Measurements from ENCODE around the gene STARD3.
A peak's percentile ranks its signal among the peaks of the same experiment; 100 is the strongest.

STARD3 gene

DNA sequence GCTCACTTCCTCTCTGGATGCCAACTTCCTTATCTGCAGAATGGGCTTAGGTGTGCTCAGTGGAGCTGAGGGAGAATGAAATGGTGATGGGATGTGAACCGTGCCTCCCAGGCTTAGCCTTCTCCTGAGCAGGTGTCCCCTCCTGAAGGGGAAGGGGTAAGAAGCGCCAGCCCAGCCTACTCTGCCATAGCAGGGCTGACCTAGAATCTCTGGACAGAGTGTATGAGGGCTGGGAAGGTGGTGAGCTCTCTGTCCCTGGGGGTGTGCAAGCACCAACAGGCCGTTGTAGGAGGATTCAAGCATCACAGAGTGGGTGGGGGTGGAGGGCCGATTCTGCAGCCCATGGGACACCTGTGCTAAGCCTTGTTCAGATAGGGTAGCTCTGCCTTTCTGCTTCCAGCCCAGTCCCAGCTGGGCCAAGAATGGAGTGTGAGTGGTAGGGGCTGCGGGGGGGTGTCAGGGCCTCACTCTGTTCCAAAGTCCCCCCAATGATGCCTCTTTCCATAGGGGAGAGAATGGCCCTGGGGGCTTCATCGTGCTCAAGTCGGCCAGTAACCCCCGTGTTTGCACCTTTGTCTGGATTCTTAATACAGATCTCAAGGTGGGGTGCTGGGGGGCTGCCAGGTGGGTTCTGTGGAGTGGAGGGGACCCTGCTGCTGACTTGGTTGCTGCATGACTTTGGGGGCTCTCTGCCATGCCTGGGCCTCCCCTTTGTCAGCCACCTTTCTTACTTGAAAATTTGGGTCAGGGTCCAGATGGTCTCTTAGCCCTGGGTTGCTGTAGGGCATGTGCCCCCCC is 25.0 kb downstream of the STARD3 start:
- no peak for DNase-seq

DNA sequence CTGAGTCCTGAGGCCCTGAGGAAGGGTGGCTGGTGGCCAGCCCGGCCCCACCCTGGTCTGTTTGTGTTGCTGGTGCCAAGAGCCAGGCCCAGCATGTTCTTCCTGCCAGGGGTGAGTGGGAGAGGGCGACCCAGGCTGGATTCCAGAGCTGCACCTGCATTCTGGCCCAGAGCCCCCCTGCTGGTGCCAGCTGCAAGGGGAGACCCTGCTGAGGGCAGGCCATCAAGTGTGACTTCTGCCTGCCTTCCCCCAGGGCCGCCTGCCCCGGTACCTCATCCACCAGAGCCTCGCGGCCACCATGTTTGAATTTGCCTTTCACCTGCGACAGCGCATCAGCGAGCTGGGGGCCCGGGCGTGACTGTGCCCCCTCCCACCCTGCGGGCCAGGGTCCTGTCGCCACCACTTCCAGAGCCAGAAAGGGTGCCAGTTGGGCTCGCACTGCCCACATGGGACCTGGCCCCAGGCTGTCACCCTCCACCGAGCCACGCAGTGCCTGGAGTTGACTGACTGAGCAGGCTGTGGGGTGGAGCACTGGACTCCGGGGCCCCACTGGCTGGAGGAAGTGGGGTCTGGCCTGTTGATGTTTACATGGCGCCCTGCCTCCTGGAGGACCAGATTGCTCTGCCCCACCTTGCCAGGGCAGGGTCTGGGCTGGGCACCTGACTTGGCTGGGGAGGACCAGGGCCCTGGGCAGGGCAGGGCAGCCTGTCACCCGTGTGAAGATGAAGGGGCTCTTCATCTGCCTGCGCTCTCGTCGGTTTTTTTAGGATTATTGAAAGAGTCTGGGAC is 25.8 kb downstream of the STARD3 start:
- DNase-seq, result no peak

DNA sequence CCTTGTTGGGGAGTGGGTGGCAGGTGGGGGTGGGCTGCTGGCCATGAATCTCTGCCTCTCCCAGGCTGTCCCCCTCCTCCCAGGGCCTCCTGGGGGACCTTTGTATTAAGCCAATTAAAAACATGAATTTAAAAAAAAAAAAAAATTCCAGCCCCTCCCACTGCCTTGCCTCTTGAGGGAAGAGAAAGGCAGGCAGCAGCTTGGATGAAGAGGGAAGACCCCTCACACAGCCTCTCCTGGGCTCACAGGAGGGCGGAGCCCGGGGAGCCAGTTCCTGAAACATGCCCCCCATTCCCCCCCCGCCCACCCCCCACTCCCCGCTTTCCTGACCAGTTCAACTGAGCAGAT is 26.4 kb downstream of the STARD3 start:
- DNase-seq, result no peak

DNA sequence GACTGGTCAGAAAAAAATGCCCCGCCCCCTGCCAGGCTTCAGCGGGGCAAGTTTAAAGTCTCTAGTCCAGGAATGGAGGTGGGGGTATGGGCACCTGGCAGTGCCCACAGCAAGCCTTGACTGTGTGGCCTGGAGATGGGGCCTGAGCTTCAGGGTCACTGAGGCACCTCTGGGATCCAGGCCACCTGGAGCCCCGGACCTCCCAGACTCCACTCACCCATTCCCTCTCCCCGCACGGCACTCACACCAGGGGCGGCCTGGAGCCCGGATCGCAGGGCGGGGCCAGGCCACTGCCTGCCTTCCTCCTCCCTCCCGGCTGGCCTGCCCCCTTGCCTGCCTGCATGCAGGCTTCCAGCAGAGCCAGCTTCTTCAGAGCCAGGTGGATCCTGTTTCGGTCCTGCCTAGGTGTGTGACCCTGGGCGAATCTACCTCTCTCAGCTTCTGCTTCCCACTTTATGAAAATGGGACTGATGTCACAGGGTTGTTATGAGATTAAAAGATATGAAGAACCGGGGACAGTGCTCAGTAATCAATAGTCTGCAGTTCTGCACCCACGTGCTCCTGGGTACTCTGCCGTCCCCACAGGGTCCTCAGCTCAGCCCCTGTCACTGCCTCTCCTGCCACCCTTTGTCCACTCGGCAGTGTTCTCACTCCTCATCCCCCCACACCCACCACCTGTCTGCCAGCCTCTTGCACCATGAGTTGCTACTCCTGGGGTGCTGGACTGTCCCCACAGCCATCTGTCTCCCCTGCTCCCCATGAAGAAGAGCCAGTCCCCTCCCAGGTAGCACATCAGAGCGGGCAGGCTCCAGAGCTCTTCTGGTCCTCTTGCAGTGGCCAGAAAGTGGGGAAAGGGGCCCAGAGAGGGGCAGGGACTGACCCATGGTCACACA is 27.0 kb downstream of the STARD3 start:
- DNase-seq, result no peak

DNA sequence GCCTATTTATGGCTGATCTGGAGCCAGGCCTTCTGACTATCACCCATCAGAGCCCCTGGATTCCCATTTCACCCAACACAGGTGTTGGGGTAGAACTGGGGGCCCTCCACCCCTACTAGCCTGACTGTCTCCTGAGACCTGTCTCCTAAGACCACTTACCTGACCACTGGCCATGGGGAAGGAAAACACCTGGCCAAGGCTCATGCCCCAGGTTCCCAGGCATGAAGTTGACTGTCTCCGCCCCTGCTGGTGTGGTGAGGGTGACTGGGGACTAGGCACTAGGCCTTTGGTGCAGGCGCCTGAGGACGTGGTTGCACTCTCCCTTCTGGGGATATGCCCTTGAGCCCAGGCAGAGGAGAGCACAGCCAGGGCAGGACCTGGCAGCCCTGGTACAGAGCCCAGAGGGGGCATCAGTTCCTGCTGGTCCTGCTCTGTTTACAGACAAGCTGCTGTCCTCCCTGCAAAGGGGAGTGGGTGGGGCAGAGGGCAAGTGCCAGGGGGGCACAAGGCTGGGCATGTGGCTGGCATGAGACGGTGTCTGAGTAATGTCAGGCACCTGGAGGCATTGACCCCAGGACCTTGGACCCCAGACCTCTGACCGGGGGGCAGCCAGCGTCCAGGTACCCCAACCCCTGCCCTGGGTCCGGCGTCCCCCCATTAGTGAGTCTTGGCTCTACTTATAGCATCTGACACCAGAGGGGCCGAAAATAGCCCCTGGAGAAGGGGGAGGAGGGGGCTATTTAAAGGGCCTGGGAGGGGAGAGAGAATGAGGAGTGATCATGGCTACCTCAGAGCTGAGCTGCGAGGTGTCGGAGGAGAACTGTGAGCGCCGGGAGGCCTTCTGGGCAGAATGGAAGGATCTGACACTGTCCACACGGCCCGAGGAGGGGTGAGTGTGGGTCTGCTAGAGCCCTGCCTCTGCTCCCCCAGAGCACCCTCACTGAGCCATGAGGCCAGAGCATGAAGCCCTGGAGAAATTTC is 27.9 kb downstream of the STARD3 start, which contains the start of gene TCAP:
TSS of gene TCAP (plus strand) at position 769 of the 981 bp plus-strand sequence. CDS start at position 780, 11 bp downstream.
- no peak for DNase-seq

DNA sequence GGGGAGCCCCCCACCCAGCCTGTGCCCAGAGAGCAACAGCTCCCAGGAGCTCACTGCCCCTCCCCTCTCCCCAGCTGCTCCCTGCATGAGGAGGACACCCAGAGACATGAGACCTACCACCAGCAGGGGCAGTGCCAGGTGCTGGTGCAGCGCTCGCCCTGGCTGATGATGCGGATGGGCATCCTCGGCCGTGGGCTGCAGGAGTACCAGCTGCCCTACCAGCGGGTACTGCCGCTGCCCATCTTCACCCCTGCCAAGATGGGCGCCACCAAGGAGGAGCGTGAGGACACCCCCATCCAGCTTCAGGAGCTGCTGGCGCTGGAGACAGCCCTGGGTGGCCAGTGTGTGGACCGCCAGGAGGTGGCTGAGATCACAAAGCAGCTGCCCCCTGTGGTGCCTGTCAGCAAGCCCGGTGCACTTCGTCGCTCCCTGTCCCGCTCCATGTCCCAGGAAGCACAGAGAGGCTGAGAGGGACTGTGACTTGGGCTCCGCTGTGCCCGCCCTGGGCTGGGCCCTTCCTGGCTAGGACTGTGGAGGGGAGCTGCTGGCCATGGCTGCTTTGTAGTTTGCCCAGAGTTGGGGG is 28.8 kb downstream of the STARD3 start:
- no peak for DNase-seq

DNA sequence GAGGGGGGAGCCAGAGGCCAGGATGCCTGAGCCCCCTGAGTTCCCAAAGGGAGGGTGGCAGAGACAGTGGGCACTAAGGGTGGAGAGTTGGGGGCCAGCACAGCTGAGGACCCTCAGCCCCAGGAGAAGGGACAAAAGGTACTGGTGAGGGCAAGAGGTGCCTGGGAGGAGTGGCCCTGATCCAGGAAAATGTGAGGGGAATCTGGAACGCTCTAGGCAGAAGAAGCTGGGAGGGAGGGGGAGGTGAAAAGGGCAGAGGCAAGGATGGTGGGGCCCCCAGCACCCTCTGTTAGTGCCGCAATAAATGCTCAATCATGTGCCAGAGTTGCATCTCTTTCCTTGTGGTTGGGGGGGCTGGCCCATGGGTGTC is 29.3 kb downstream of the STARD3 start:
- DNase-seq, result no peak

DNA sequence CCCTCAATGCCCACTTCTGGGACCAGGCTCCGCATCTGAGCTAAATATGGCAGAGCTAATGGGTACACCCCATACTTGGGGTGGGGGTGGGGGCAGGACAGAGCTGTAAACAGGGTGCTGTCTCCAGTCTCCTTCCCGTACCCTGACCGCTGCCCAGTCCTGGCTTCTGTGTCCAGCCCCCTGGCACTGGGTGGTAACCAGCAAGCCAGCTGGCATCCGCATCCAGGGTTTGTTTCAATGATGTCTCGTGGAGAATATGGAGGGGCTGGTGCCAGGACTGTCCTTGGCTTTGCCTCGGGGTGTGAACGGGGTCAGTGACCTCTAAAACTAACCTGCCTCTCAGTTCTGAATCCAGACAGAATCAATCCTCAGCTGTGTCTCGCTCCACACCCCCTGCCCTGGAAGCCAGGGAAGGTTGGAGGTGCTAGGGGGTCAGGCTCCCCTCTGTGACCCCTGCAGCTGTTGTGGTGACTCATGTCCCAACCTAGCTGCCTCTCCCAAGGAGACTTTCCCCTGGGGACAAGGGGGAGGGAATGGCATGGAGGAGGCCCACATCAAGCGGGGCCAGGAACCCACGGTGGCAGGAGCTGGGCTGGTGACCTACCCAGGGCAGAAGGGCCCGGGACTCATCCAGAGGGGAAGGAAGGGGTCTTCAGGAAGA is 29.8 kb downstream of the STARD3 start:
- DNase-seq, result no peak

DNA sequence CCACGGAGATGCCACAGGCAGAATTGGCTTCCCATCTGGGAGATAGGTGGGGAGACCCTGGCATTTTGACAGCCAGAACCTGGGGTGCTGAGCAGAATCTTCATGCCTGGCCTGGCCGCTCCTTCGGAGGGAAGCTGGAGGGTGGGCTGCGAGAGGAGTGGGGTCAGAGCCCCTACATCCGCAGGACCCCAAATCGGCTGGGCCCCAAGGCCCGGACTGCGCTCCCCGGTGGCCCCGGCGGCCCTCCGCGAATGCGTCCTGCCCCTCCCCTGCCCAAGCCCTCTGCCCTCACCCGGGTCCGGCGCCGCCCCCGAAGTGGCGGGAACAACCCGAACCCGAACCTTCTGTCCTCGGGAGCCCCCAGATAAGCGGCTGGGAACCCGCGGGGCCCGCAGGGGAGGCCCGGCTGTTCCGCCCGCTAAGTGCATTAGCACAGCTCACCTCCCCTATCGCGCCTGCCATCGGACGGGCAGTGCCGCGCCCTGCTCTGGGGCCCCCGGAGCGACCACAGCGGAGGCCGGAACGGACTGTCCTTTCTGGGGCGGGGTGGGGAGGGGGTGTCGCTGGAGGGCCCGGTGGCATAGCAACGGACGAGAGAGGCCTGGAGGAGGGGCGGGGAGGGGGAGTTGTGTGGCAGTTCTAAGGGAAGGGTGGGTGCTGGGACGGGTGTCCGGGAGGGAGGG is 30.5 kb downstream of the STARD3 start:
- no peak for DNase-seq

DNA sequence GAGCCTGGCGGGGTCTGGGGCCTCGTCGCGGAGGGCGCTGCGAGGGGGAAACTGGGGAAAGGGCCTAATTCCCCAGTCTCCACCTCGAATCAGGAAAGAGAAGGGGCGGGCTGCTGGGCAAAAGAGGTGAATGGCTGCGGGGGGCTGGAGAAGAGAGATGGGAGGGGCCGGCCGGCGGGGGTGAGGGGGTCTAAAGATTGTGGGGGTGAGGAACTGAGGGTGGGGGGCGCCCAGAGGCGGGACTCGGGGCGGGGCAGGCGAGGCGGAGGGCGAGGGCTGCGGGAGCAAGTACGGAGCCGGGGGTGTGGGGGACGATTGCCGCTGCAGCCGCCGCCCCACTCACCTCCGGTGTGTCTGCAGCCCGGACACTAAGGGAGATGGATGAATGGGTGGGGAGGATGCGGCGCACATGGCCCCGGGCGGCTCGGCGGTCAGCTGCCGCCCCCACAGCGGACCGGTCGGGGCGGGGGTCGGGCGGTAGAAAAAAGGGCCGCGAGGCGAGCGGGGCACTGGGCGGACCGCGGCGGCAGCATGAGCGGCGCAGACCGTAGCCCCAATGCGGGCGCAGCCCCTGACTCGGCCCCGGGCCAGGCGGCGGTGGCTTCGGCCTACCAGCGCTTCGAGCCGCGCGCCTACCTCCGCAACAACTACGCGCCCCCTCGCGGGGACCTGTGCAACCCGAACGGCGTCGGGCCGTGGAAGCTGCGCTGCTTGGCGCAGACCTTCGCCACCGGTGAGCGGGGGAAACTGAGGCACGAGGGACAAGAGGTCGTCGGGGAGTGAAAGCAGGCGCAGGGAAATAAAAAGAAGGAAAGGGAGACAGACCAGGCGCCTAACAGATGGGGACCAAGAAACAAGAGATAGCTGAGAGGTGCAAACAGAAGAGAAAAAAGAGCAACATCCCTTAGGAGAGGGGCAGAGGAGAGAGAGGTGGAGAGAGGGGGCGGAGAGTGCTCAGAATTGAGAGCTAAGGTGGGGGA is 31.3 kb downstream of the STARD3 start, which contains the start of gene PNMT:
TSS of gene PNMT (plus strand) at position 509 of the 980 bp plus-strand sequence. CDS start at position 532, 23 bp downstream.
- no peak for DNase-seq

DNA sequence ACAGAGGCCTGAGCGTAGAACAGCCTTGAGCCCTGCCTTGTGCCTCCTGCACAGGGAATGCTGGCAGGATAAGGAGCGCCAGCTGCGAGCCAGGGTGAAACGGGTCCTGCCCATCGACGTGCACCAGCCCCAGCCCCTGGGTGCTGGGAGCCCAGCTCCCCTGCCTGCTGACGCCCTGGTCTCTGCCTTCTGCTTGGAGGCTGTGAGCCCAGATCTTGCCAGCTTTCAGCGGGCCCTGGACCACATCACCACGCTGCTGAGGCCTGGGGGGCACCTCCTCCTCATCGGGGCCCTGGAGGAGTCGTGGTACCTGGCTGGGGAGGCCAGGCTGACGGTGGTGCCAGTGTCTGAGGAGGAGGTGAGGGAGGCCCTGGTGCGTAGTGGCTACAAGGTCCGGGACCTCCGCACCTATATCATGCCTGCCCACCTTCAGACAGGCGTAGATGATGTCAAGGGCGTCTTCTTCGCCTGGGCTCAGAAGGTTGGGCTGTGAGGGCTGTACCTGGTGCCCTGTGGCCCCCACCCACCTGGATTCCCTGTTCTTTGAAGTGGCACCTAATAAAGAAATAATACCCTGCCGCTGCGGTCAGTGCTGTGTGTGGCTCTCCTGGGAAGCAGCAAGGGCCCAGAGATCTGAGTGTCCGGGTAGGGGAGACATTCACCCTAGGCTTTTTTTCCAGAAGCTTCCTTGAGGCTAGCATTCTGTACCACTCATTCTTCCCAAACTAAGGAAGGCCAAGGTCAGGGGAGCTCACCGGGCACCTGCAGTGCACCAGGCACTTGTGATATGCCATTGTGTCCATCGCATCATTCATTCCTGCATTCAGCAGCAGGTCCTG is 33.2 kb downstream of the STARD3 start:
- DNase-seq, result no peak

DNA sequence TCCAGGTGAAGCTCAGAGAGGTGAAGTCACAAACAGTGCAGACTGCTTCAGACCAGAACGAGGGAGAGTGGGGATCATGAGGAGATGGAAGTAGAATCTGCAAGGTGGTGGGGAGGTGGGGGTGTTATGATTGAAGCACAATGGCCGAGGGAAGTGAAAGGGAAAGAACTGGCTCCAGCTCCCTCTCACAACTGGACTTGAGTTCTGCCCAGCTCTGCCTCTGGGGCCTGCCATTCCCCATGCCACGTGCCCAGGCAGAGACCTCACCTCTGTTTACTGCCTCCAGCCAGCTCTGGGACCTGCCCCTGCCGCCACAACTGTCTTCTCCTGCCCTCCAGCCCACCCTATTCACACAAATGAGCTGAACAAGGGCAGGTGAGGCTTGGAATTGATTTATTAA is 33.8 kb downstream of the STARD3 start:
- DNase-seq, result no peak

DNA sequence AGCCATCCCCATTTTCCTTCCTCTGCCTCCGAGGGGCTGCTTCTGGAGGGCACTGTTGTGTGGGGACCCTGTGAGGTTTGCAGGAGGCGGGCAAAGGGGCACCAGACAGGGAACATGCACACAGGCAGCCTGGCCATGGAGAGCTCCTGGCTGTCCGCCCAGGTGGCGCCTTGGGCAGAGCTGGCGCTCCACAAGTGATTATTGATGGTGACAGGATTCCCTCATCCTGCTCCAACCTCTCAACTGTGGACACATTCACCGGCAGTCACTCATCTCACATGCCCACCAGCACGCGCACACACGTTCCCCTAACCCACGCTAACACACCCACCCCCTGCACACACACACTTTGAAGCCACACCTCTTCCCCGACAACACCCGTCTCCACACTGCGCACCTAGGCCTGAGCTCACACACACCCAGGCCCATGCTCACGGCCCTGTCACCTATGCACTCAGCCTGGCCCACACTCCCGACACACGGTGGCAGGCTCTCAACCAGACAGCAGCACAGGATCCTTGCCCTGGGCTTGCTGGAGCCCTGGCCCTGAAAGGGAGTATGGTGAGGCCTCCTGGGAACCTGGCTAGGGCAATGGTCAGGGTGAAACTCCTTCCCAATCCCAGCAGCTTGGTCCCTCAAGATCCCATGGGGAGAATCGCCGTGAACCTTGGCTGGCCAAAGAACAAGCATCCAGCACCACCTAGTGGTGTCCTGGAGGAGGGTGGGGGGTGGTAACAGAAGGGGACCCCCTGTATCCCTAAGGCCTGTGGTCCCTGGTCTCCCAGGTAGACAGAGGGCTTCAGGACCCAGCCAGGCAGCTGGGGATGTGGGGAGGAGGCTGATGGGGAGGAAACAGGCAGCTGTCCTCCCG is 34.9 kb downstream of the STARD3 start:
- peak; percentile 32 for DNase-seq

DNA sequence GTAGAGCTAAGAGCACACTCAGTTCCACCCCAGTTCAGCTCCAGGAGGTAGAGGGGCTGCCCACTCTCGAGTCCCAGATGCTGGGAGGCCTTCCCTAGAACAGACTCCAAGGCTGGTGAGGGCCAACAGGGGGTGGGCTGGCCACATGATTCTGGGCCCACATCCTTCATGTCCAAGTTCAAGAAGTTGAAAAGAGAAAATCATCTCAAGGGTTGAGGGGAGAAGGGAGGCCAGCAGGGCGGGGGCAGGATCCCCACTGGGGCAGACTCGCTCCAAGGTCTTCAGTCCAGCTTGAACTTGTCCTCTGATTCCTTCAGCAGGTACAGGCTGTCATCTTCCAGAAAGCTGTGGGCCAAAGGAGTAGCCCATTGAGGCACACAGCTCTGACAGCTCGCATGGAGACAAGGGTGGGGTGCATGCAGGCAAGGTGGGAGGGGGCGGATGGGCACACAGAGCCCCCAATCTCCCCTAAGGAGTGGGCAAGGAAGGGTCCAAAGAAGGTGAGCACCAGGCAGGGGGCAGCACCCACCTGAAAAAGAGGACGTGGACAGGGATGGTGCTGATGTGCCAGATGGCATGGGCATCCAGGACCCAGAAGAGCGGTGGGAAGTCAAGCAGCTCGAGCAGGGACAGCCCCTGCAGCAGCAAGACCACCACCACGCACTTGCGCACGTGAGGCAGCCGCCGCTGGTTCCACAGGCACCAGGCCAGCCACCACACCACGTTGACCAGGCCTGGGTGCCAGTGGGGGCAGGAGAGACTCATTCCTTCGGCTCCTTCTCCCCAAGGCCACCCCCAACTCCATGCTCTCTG is 35.8 kb downstream of the STARD3 start:
- DNase-seq, result no peak

DNA sequence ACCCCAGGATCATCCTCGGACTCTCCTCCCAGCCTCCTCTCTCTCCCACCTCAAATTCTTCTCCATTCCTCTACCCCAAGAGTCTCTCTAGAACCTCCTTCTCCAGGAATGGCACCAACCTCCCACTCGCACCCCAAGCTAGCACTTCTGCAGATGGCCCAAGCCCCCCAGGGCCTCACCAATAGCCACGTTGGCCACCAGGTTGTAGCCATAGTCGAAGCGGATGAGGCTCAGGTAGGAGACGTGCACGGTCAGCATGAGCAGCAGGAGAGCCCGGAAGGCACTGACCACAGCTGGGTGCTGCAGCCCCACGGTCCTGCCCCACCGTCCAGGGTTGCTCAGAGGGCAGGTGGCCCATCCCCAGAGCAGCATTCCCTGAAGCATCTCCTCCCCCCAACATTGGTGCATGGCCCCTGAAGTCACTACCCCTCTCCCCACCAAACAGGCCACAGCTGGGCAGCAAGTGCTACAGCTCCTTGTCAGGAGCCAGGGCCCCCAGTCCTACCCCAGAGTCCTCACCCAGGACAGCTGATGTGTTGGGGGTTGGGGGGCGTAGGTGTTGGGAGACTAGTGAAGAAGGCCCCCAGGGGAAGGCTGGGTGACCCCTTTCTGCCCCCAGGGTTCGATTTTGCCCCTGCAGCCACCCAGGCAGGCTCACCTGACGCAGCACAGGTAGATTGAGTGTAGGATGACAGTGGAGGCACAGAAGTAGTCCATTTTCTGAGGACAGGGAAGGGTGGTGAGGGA is 36.6 kb downstream of the STARD3 start:
- no peak for DNase-seq

Data from HCEC 1CT (cell line).